ENCODE data around the gene ANKS3. TPM values are rescaled to one million over a fixed set of nuclear protein-coding genes. Genes with fewer than 3 reads are reported as not detected.

ANKS3 gene
- total RNA-seq, 1 donor from 2014 or later, result 32.0 TPM

- Mint-ChIP-seq H3K27ac (ENCODE audit: unreplicated experiment) (peak overlapping the region; percentile 67), H3K36me3 (ENCODE audit: low read depth) (no peaks in the 10 kb centered on the region), H3K9me3 (no peaks in the 10 kb centered on the region), H3K4me3 (no peak overlapping the region), H3K27me3 (ENCODE audit: low read depth) (no peaks in the 10 kb centered on the region), H3K4me1 (no peaks in the 10 kb centered on the region)
- TF ChIP-seq CTCF (conservative IDR thresholded peaks at IDR 0.05), result no peak
- no peak for DNase-seq (ENCODE audit: low read depth, low spot score)
Observed at GRCh38 chr16:4685776-4686496, 48.1 kb downstream of the ANKS3 start.

GRCh38 chr16:4685292-4685691 lies 48.8 kb downstream of the ANKS3 start:
- no peak for DNase-seq (ENCODE audit: low read depth, low spot score)
- Mint-ChIP-seq H3K9me3 (no peaks in the 10 kb centered on the region), H3K27me3 (ENCODE audit: low read depth) (no peaks in the 10 kb centered on the region), H3K4me1 (no peaks in the 10 kb centered on the region), H3K4me3 (no peak overlapping the region), H3K27ac (ENCODE audit: unreplicated experiment) (no peak overlapping the region), H3K36me3 (ENCODE audit: low read depth) (no peaks in the 10 kb centered on the region)
- no peak for TF ChIP-seq CTCF (conservative IDR thresholded peaks at IDR 0.05)

- no peak overlapping the region for H3K4me3 Mint-ChIP-seq
- H3K36me3 Mint-ChIP-seq (ENCODE audit: low read depth), result no peaks in the 10 kb centered on the region
- DNase-seq (ENCODE audit: low read depth, low spot score), result no peak
- no peak for TF ChIP-seq CTCF (conservative IDR thresholded peaks at IDR 0.05)
- H3K27me3 Mint-ChIP-seq (ENCODE audit: low read depth), result no peaks in the 10 kb centered on the region
- no peak overlapping the region for H3K27ac Mint-ChIP-seq (ENCODE audit: unreplicated experiment)
- H3K9me3 Mint-ChIP-seq, result no peaks in the 10 kb centered on the region
- no peaks in the 10 kb centered on the region for H3K4me1 Mint-ChIP-seq
Observed at GRCh38 chr16:4684763-4685162, 49.3 kb downstream of the ANKS3 start.

- no peak overlapping the region for H3K27ac Mint-ChIP-seq (ENCODE audit: unreplicated experiment)
- no peaks in the 10 kb centered on the region for H3K4me1 Mint-ChIP-seq
- H3K9me3 Mint-ChIP-seq, result no peaks in the 10 kb centered on the region
- TF ChIP-seq CTCF (conservative IDR thresholded peaks at IDR 0.05), result no peak
- no peak overlapping the region for H3K4me3 Mint-ChIP-seq
- no peak for DNase-seq (ENCODE audit: low read depth, low spot score)
- no peaks in the 10 kb centered on the region for H3K27me3 Mint-ChIP-seq (ENCODE audit: low read depth)
- no peaks in the 10 kb centered on the region for H3K36me3 Mint-ChIP-seq (ENCODE audit: low read depth)
Observed at GRCh38 chr16:4684058-4684715, 49.9 kb downstream of the ANKS3 start.

- no peak overlapping the region for H3K27ac Mint-ChIP-seq (ENCODE audit: unreplicated experiment)
- H3K27me3 Mint-ChIP-seq (ENCODE audit: low read depth), result no peaks in the 10 kb centered on the region
Observed at GRCh38 chr16:4683255-4684057, 50.6 kb downstream of the ANKS3 start.

More at GRCh38 chr16:4683255-4684057, 50.6 kb downstream of the ANKS3 start:
- TF ChIP-seq CTCF (conservative IDR thresholded peaks at IDR 0.05), result no peak
- Mint-ChIP-seq H3K9me3 (no peaks in the 10 kb centered on the region), H3K4me3 (no peak overlapping the region), H3K4me1 (no peaks in the 10 kb centered on the region), H3K36me3 (ENCODE audit: low read depth) (no peaks in the 10 kb centered on the region)
- DNase-seq (ENCODE audit: low read depth, low spot score), result no peak

Measured in neural crest cell (in vitro differentiated cells).